IPS-18a (cell line): ENCODE data around the gene TXNDC5.
"Not testable (repeated sequence)": the region's sequence is repeated elsewhere in the genome, so short reads cannot be mapped to it uniquely, and the experiment has no call there.

ENCODE experiments used
- H3K27ac ChIP-seq: one replicate; pipeline ENCODE4 v1.5.1; 2013; ENCODE audit warnings: low read length
- H3K27me3 ChIP-seq: one replicate; pipeline ENCODE4 v1.6.1; 2013; ENCODE audit warnings: mild to moderate bottlenecking, low read length; ENCODE audit not compliant: control insufficient read depth, insufficient read depth
- H3K36me3 ChIP-seq: one replicate; pipeline ENCODE4 v1.6.1; 2013; ENCODE audit warnings: low read depth, low read length; ENCODE audit not compliant: control insufficient read depth
- H3K4me1 ChIP-seq: one replicate; pipeline ENCODE4 v1.6.1; 2013; ENCODE audit warnings: low read depth, low read length; ENCODE audit not compliant: control insufficient read depth
- H3K4me3 ChIP-seq: one replicate; pipeline ENCODE4 v1.5.1; 2013; ENCODE audit warnings: low read length
- H3K9ac ChIP-seq: one replicate; pipeline ENCODE4 v1.6.1; 2013; ENCODE audit warnings: mild to moderate bottlenecking, low read length, moderate library complexity
- H3K9me3 ChIP-seq: one replicate; pipeline ENCODE4 v1.6.1; 2013; ENCODE audit warnings: low read depth, low read length; ENCODE audit not compliant: control insufficient read depth

TXNDC5 gene

DNA sequence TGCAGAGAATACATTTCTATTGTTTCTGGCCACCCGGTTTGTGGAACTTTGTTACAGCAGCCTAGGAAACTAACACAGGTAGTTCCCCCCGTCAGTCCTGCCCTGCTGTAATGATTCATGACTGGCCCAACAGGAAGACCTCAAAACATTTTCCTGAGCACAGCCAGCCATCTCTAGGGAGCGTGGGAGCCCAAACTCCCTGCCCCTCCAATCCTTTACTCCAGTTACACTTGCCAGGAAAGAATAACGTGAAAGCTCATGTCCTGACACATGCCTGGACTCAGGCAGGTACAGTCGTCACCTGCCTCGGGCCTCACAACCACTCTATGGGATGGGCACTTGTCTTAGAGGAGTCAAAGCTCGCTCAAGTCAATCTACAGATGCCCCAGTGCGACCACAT lies 8.4 kb downstream of the TXNDC5 start:
- no peaks in the 10 kb centered on the region for H3K9me3 ChIP-seq
- H3K4me1 ChIP-seq, result no peaks in the 10 kb centered on the region
- no peak overlapping the region for H3K4me3 ChIP-seq
- H3K27me3 ChIP-seq, result no peaks in the 10 kb centered on the region
- H3K27ac ChIP-seq, result no peak overlapping the region
- H3K36me3 ChIP-seq, result peaks cover 69% of the 10 kb centered on the region
- H3K9ac ChIP-seq, result no peak overlapping the region

DNA sequence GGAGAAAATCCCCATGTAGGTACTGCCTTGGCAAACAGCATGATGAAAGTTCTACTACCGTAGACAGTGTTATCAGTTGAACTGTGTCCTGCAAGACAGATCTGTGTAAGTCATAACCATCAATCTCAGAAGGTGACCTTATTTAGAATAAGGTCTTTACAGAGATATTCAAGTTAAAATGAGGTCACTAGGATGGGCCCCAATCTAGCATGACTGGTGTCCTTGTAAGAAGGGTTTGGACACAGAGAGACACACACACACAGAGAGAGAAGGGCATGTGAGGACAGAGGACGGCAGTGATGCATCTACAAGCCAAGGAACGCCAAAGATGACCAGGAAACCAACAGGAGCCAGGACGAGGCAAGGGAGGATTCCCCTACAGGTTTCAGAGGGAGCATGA lies 8.8 kb downstream of the TXNDC5 start:
- H3K4me1 ChIP-seq, result no peaks in the 10 kb centered on the region
- no peak overlapping the region for H3K9ac ChIP-seq
- H3K9me3 ChIP-seq, result no peaks in the 10 kb centered on the region
- H3K4me3 ChIP-seq, result no peak overlapping the region
- H3K27ac ChIP-seq, result no peak overlapping the region
- peaks cover 73% of the 10 kb centered on the region for H3K36me3 ChIP-seq
- no peaks in the 10 kb centered on the region for H3K27me3 ChIP-seq

- Histone ChIP-seq H3K4me3 (no peak overlapping the region), H3K9ac (no peak overlapping the region), H3K36me3 (peaks cover 80% of the 10 kb centered on the region), H3K4me1 (no peaks in the 10 kb centered on the region), H3K9me3 (no peaks in the 10 kb centered on the region), H3K27me3 (no peaks in the 10 kb centered on the region), H3K27ac (no peak overlapping the region)
Measured at GRCh38 chr6:7901056-7901455, 9.5 kb downstream of the TXNDC5 start.

DNA sequence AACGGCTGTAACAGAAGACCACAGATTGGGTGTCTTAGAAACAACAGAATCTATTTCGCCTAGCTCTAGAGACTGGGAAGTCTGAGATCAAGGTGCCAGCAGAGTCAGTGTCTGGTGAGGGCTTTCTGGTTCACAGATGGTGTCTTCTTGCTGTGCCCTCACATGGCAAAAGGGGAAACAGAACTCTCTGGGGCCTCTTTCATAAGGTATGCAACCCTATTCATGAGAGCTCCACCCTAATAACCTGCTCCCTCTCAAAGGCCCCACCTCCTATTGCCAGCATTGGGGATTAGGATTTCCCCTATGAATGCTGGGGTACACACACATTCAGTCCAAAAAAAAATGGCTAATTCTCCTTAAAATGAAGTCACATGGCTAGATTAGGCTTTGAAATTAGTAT lies 10.0 kb downstream of the TXNDC5 start:
- H3K9ac ChIP-seq, result no peak overlapping the region
- H3K4me1 ChIP-seq, result no peaks in the 10 kb centered on the region
- no peaks in the 10 kb centered on the region for H3K27me3 ChIP-seq
- no peaks in the 10 kb centered on the region for H3K9me3 ChIP-seq
- H3K27ac ChIP-seq, result no peak overlapping the region
- peaks cover 84% of the 10 kb centered on the region for H3K36me3 ChIP-seq
- no peak overlapping the region for H3K4me3 ChIP-seq

DNA sequence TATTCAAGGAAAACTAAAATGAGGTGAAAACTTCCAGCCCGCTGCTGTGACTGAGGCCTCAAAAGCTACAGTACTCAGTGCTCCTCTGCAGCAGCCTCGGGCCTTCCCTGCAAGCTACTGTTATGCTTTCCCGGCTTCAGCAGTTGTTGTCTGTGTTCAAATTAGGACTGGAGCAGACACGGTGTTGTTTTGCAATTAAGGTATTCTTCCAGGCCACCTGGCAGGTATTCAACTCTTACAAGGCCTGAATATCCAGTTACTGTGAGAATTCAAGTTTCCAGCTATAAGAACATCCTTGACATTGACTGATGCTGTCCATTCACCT lies 10.7 kb downstream of the TXNDC5 start:
- Histone ChIP-seq H3K9ac (no peak overlapping the region), H3K9me3 (no peaks in the 10 kb centered on the region), H3K4me3 (no peak overlapping the region), H3K27ac (no peak overlapping the region), H3K4me1 (no peaks in the 10 kb centered on the region), H3K36me3 (peaks cover 92% of the 10 kb centered on the region), H3K27me3 (no peaks in the 10 kb centered on the region)

GRCh38 chr6:7899101-7899888 lies 11.3 kb downstream of the TXNDC5 start:
- H3K9ac ChIP-seq, result no peak overlapping the region
- H3K9me3 ChIP-seq, result no peaks in the 10 kb centered on the region
- no peaks in the 10 kb centered on the region for H3K27me3 ChIP-seq
- H3K4me3 ChIP-seq, result no peak overlapping the region
- no peak overlapping the region for H3K27ac ChIP-seq
- H3K4me1 ChIP-seq, result no peaks in the 10 kb centered on the region
- peaks cover 95% of the 10 kb centered on the region for H3K36me3 ChIP-seq

DNA sequence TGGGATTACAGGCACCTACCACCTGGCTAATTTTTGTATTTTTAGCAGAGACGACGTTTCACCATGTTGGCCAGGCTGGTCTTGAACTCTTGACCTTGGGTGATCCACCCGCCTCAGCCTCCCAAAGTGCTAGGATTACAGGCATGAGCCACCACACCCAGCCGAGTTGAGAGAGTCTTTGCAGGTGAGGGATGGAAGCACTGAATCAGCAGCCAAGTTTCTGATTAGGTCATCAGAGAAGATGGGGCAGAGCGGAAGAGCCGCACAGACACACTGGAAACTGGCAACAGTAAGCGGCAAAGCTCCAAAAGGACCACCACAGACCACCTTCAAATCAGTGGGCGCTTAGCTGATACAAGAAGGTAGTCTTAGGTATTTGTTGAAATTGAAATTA lies 12.4 kb downstream of the TXNDC5 start:
- H3K4me3 ChIP-seq, H3K9me3 ChIP-seq, H3K27ac ChIP-seq, H3K9ac ChIP-seq, H3K4me1 ChIP-seq, H3K27me3 ChIP-seq: not testable (repeated sequence)
- peaks cover 95% of the 10 kb centered on the region for H3K36me3 ChIP-seq

GRCh38 chr6:7897461-7898192 lies 13.0 kb downstream of the TXNDC5 start:
- Histone ChIP-seq H3K36me3 (peaks cover 95% of the 10 kb centered on the region), H3K9ac (no peak overlapping the region), H3K9me3 (no peaks in the 10 kb centered on the region), H3K27me3 (no peaks in the 10 kb centered on the region), H3K4me1 (no peaks in the 10 kb centered on the region), H3K27ac (no peak overlapping the region), H3K4me3 (no peak overlapping the region)

GRCh38 chr6:7896465-7896987 lies 14.1 kb downstream of the TXNDC5 start:
- peaks cover 94% of the 10 kb centered on the region for H3K36me3 ChIP-seq
- H3K4me1 ChIP-seq, result no peaks in the 10 kb centered on the region
- H3K27me3 ChIP-seq, result no peaks in the 10 kb centered on the region
- no peak overlapping the region for H3K9ac ChIP-seq
- H3K9me3 ChIP-seq, result no peaks in the 10 kb centered on the region
- no peak overlapping the region for H3K4me3 ChIP-seq
- no peak overlapping the region for H3K27ac ChIP-seq

- Histone ChIP-seq H3K4me3 (no peak overlapping the region), H3K4me1 (no peaks in the 10 kb centered on the region), H3K36me3 (peaks cover 92% of the 10 kb centered on the region)
Measured at GRCh38 chr6:7895125-7895423, 15.5 kb downstream of the TXNDC5 start.

GRCh38 chr6:7894262-7895124 lies 16.1 kb downstream of the TXNDC5 start:
- Histone ChIP-seq H3K4me1 (no peaks in the 10 kb centered on the region), H3K9me3 (no peaks in the 10 kb centered on the region), H3K27ac (no peak overlapping the region), H3K36me3 (peaks cover 94% of the 10 kb centered on the region), H3K9ac (no peak overlapping the region), H3K4me3 (no peak overlapping the region), H3K27me3 (no peaks in the 10 kb centered on the region)

More at GRCh38 chr6:7895125-7895423, 15.5 kb downstream of the TXNDC5 start:
- Histone ChIP-seq H3K9me3 (no peaks in the 10 kb centered on the region), H3K27ac (no peak overlapping the region), H3K9ac (no peak overlapping the region), H3K27me3 (no peaks in the 10 kb centered on the region)
